ELF-1 (cell line): ENCODE results near the gene IQSEC1.

ENCODE experiments used
- DNase-seq: peaks from one replicate; pipeline ENCODE4 v3.0.0-alpha.2; 2016; ENCODE audit warnings: low read depth, low spot score

IQSEC1 gene

DNA sequence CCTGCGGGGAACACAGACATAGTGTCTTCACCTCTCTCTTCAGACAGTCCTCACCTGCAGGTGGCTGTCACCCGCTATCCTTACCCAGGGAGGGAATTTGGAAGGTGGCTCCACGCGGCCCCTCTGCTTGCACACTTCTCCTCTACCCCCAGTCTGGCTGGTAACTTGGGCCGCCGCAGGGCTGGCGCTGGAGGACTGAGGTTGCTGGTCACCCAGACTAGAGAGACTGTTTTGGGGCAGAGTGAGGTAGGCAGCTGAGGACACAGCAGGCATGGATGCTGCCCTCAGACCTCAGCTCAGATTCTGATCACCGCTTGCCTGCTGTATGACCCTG is 12.6 kb upstream of the IQSEC1 start:
- no peak for DNase-seq

DNA sequence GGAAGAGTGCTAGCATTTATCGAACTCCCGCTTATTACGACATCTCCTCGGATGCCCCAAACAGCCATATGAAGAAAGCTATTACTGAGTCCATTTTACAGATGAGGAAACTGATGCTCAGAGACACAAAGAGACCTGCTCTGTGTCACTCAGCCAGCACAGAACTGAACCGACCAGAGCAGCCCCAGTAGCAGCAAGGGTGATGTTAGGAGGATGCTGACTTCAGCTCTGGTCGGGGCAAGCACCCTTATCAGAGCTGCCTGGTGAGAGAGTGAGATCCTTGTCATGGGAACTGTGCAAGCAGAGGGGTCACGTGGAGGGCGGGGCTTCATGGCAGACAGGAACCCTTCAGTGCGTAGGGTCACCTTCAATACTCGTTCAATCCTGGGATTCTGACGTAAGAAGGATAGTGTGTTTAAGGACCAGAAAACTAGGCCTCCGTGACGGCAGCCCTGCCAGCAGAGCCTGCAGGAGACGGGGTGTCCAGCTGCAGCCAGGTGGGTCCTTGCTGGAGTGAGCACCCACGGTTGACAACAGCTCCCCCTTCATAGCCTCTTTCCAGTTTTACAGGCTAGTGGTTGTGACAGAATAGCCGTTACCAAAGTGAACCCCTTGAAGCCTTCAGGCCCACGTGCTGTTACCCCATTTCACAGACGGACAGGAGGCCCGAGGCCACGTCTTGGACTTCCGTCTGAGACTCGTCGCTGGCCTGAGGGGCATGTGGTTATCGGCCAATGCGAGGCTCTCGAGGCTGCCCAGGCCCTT is 12.0 kb upstream of the IQSEC1 start:
- no peak for DNase-seq

DNA sequence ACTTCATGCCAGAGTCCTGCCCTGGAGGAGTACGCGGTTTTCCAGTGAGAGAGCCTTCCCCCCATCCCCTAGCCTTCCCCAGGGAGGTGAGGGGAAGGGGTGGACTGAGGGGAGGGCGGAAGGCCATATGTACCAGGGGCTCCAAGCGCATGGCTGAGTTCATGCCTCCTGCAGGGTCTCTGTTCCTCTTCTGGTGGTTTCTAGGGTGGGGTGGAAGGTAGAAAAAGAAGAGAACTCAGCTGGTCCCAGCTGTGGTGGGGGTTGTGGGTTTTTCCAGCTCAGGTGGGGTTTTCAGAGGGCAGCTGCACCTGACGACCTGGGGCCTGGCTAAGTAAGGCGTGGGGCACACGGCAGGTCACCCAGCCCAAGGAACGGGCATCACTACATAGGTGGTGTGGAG is 10.7 kb upstream of the IQSEC1 start:
- DNase-seq, result no peak

DNA sequence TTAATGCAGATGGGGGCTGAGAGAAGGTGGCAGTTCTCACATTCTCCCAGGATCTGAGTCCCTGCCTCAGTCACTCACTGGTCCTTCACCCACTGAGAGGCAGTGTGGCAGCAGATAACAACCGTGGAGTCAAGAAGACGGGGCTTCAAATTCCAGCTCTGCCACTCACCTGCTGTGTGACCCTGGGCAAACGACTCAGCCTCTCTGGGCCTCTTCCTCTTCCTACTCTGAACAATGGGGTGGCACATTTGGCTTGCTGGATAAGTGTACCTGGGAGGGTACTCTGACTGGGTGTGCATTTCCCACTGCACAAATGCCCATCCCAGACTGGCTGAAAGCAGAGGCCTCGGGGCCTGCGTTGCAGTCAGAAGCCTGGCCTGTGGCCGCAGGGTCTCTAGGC is 10.0 kb upstream of the IQSEC1 start:
- no peak for DNase-seq

DNA sequence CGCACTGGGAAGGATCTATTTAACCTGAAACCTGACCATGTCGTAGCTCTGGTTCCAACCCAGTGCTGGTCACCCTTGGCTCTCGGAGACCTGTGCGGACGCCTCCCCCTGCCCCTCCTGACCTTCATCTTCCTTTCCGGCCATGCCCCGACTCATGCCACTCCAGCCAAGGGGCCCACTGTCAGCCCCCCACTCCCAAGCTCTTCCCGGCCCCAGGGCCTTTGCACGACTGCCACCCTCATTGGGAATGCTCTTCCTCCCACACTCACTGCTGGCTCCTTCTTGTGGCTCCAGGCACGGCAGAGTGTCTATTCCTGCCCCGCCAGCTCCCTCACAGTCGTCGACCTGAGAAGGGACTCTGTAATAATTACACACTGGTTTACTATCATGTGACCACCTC is 9.4 kb upstream of the IQSEC1 start:
- no peak for DNase-seq

DNA sequence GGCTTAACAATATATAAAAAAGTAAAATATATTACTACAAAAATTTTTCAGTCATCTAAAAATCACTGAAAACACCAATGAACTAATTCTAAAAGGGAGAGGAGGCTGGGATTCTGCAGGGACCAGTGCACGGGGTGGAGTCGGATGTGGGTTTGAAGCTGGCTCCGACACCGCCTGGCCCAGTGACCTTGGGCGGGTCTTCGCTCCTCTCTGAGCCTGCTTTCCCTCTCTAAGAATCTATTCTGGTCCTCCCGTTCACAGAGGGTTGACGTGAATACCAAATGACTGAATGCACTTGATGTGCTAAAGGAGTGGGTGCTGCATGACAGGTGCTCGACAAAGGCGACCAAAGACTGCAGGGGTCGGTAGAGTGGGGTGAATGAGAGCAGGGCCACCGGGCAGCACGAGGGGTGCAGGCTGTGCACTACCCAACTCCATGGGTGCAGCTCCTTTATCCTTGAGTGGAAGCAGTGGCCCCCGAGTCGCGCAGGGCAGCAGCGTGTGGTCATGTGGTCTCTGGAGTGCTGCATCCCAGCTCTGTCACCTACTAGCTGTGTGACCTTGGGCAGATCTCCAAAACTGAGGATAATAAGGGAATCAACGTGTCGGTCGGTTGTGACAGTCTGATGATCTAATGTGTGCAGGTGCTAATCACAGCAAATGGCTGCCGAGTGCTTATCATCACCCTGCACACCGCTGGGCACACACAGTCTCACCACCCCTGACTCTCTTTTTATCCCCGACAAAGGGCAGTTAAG is 8.6 kb upstream of the IQSEC1 start:
- no peak for DNase-seq

DNA sequence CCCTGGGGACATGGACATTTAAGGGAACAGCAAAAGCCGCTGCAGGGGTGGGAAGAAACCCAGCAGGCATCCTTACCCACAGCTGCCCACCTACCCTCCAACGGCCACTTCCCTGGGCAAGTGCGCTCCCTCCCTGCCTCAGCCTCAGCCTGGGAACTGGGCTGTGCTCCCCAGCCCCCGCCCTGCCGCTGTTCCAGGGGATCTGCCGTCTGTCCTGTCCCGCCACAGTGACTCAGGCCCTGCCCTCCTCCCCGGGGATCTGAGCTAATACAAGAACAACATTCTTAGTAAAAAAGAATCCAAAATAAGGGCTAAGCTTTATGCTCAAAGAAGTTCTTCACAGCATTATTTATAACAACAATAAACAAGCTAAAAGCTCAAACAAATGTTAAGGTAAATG is 7.4 kb upstream of the IQSEC1 start:
- no peak for DNase-seq

DNA sequence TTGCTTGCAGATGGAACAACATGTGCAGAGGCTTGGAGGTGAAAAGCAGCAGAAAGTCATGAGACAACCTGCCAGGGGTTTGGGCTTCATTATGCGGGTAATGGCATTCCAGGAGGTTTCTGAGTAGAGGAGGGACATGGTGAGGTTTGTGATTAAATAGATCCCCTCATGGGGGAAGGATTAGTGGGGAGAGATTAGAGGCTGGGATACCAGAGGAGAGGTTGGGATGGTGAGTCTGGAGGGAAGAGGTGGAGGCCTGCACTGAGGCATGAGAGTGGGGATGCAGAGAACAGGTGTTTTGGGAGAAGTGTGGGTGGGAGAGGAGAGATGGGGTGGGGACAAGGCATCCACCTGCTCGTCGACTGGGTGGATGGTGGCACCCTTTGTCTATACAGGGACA is 6.8 kb upstream of the IQSEC1 start:
- no peak for DNase-seq

DNA sequence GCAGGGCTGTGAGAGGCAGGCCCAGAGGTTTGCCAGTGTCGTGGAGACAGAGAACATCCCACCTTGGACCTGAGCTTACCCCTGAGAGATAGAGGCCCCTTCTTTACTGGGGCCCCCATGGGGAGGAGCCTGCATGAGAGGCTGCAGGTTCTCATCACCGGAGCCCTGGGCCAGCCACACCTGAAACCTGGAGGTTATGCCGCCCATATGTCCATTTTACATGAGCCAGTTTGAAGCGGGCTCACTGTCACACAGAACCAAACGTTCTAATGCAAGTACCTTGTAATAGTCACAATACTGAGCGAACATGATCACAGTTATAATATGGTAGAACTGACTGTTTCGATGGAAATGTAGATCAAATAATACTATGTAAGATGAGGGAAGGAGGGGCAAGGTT is 6.3 kb upstream of the IQSEC1 start:
- no peak for DNase-seq

DNA sequence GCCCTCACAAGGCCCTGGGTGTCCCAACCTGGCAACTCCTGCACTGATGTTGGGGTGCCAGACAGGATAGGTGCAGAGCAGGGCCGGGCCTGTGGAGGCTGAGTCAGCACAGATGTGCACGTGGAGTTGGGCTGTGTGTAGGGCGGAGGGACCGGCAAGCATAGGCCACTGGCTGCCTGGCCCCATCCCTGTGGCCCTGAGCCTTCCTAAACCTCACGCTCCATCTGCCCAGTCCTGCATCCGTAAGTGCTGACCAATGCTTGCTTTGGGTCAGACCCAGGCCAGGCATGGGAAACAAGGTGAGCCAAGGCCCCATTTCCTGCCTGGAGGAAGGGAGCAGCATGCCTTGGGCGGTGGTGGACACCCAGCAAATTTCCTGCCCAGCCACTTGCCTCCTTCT is 5.8 kb upstream of the IQSEC1 start:
- DNase-seq, result no peak

DNA sequence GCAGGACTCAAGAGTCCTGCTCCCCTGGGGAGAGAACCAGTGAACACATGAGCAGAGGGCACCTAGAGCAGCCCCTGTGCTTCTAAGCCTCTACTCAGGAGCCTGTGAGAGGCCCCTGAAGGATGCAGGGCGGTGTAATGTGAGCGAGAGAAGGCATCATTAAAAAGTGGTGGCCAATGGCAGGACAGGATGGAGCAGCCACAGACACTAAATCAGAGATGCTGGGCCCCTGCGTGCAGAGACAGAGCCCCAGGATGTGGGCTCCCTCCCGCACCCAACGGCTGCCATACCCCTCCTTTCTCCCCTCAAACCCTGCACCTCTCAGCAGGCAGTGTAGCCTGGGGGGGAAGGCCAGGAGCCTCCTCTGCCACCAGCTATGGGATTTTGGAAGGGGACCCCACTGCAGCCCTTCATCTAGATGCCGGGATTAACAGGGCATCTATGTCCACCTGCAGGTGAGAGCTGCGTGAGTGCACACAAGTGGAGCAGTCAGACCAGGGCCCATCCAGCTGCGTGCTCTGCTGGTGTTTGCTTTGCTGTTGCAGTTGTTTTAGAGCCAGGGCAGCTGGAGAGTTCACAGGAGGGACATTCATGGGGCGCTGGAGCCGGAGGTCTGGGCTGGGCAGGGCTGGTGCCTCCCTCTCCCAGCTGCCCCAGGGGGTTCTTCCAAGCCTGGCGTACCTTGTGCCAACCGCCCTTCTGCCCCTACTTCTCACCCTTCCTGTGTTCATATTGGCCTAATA is 5.1 kb upstream of the IQSEC1 start:
- DNase-seq, result no peak

DNA sequence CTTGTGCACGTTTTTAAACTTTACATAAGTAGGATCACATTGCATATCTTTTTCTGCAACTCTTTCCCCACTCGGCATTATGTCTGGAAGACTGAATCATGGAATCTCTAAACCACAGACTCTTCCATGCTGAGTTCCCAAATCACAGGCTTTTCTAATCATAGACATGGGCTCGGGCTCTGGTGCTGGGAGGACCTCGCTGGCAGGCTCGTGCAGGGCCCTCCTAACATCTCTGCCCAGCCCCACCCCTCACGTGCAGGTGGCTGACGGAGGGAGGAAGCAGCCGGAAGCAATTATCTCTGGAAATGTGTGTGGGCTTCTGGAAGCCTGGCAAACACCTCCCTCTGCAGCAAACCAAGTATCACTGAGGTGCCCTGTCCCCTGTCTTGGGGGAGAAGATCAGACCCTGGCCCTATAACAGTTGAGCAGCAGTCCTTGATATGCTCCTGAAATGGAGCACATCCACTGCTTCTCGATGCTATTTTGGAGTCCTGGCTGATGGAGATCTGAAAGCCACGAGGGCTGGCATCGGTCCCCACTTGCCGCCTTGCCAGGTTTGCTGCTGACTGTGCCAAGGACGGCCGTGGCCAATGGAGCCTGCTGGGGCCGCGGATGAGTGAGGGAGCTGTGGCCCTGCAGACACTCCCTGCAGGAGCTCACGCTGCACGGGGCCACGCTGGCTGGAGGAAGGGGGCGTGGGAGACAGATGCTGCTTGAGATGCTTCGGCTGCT is 4.4 kb upstream of the IQSEC1 start:
- no peak for DNase-seq

DNA sequence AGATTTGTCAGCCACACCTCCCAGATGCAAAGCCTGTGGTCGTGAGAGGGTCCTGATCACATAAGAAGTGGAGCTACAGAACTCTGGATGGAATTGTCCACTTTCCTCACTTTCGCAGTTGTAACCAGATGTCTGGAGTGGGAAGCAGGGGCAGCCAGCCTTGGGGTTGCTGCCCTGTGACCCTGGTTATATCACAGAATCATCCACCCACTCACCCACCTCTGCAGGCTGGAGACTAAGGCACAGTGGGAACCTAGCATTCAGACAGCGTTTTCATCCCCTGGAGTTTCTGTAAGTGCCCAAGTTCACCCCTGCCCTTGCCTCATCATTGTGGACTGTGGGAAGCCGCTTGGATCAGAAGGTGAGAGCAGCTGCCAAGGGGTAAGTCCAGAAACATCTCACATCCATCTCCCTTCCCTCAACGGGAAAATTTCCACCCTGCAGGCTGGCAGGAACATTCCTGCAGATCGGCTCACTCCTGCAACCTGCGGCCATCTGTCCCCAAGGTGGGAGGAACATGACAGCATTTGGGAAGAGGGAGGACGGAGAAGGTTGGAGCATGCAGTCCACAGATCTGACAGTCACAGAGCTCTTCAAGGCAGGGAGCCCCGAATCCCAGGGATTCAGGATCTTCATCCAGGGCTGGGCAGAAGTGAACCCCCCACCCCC is 2.9 kb upstream of the IQSEC1 start:
- no peak for DNase-seq

DNA sequence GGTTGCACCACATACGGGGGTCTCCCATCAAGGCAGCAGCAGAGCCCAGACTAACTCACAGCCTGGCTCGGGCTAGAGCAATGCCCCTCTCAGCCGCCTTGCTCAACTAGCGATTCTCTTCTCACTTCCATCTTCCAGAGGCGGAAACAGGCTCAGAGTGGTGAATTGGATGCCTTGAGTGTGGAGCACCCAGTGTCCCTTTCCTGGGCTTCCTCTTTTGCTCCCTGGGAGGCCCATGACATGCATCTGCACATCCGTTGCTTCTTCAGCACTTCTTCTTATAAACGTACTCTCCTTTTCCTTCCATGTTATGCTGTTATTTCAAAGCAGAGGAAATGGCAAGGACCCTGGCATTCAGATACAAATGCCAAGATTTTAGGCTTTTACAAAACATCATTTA is 2.1 kb upstream of the IQSEC1 start:
- no peak for DNase-seq

DNA sequence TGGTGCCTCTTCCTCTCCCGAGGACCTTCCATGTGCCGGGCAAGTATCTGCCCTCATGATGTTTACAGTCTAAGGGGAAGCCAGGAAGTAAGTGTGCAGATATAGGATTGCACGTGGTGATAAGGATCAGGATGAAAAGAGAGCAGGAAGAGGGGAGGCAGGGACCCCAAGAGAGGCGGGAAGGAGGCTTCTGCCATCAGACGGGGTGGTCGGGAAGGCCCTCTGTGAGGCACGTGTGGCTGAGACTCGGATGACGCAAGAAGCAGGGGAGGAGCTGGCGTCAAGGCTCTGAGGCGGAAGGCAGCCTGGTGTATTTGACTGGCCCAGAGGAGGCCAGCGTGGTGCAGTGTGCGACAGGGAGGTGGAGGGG is 762 bp upstream of the IQSEC1 start:
- DNase-seq, result peak; percentile 57

DNA sequence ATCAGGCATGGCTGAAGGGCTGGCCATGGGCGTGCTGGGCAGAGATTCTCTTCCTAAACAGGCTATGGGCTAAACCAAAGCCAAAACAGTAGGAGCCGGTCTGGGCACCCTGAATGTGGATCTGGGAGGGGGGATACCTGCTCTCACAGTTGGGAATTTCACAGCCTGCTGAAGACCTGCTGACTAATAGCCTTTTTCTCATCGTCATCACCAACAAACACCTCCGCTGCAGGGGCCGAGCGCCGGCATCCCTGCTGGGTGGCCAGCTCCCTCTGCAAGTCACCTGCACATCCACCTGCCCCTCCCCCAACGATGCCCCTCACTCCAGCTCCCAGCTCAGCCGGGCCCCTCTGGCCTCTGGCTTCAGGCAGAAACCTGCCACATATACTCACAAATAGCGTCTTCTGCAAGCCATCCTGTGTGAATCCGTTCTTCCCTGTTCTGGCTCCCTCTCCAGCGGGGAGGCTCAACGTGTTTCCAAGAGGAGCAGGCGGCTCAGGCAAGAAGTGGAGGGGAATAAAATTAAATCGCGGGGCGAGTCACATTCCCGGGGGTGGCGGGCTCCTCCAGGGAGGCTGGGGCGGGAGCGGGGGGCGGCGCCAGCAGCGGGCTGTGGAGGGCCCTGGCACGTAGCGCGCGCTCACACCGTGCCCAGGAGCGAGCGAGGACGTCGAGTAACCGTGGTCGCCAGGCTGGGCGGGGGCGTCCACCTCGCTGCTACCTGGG is 466 bp downstream of the IQSEC1 start:
- DNase-seq, result peak; percentile 66

DNA sequence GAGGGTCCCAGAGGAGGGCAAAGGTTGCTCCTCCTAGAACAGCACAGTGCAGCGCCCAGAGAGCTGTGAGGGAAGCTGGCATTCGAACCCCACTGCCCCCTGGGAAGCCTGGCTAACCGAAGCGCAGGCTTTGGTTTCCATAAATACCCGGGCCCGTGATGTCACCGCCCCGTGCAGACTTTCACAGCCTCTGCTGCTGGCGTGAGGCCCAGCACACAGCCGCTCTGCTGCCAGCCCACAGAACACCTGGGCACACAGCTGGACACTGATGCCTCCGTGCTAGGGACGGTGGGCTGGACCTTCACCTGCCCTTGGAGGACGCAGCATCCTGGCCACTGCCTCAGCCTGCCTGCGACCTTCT is 1.0 kb downstream of the IQSEC1 start:
- DNase-seq, result no peak

DNA sequence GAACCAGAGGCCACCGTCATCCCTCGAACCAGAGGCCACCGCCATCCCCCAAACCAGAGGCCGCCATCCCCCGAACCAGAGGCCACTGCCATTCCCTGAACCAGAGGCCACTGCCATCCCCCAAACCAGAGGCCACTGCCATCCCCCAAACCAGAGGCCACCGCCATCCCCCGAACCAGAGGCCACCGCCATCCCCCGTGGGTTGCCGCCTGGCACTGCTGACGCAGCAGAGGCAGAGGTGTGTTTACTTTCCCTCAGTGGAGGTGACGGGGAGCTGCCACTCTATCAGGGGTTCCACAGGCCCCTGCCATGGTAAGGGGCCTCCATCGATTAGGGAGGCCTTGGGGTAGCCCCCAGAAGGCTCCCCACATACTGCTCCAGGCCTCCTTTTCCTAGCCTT is 1.5 kb downstream of the IQSEC1 start:
- no peak for DNase-seq

DNA sequence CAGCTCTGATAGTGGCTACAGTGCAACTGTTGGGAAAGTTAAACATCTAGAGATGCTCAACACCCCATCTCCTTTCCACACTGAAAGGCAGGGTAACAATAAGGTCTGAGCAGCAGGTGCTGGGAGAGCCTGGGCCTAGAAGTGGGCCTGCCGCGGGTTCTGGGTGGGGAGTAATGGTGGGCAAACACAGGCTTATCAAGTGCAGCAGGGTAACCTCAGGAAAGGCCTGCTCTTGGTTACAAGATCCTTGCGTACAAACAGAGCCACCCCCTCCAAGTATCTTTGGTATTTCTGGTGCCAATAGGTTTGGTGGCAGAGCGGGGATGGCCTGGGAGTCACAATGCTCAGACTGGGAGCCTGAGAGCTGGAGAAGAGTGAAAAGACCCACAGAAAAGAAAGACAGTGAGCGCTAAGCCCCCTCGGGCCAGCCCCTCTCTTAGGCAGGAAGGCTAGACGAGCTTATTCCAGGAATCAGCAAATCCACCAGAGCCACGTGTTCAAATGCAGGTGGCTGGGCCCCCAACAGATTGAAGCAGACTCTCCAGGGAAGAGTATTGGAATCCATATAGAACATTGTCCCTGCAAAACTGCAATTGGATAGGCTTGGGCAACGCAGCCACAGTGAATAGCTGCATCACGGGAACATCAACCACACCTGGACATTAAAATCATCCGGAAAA is 2.7 kb downstream of the IQSEC1 start:
- no peak for DNase-seq

DNA sequence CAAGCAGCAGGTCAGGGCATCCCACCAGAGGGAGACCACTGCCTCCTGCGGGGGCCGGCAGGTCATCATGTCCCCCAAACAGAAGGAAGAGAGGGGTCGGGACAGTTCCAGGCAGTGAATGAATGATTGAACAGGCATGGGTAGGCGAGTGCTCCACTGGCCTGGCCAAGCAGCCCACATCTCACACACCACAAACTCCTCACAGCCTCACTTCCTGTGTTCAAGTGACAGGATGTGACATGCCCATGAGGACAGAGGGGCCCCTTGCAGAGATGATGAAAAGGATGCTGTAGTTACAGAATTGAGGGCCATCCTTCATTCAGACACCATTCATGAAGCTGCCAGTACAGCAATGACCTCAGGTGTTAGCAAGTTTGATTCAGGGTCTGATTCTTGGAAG is 3.7 kb downstream of the IQSEC1 start:
- no peak for DNase-seq
